ENCODE data around the gene RPS6KA3.

GRCh38 chrX:20159797-20160385 is 106.8 kb downstream of the RPS6KA3 start:
- TF ChIP-seq, protein P1, sequence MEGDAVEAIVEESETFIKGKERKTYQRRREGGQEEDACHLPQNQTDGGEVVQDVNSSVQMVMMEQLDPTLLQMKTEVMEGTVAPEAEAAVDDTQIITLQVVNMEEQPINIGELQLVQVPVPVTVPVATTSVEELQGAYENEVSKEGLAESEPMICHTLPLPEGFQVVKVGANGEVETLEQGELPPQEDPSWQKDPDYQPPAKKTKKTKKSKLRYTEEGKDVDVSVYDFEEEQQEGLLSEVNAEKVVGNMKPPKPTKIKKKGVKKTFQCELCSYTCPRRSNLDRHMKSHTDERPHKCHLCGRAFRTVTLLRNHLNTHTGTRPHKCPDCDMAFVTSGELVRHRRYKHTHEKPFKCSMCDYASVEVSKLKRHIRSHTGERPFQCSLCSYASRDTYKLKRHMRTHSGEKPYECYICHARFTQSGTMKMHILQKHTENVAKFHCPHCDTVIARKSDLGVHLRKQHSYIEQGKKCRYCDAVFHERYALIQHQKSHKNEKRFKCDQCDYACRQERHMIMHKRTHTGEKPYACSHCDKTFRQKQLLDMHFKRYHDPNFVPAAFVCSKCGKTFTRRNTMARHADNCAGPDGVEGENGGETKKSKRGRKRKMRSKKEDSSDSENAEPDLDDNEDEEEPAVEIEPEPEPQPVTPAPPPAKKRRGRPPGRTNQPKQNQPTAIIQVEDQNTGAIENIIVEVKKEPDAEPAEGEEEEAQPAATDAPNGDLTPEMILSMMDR (IDR thresholded peaks at IDR 0.05): no peak
- no peak for TF ChIP-seq POLR2A (IDR thresholded peaks at IDR 0.05)
